ENCODE measurements around the gene VMP1.

- TF ChIP-seq ZNF785 (tag by site-specific recombination; IDR thresholded peaks at IDR 0.05) (no peak), CTCF (tag by site-specific recombination; IDR thresholded peaks at IDR 0.05) (no peak), ZNF10 (tag by site-specific recombination; IDR thresholded peaks at IDR 0.05) (no peak), ELK4 (IDR thresholded peaks at IDR 0.05; ENCODE audit: borderline replicate concordance, low read depth, low read length) (no peak), TSHZ1 (tag by site-specific recombination; IDR thresholded peaks at IDR 0.05; ENCODE audit: borderline replicate concordance) (no peak), KLF10 (tag by site-specific recombination; IDR thresholded peaks at IDR 0.05) (no peak), KLF16 (tag by site-specific recombination; IDR thresholded peaks at IDR 0.05) (no peak), ZNF501 (tag by site-specific recombination; IDR thresholded peaks at IDR 0.05) (no peak), ZBTB44 (tag by site-specific recombination; IDR thresholded peaks at IDR 0.05) (no peak), HOXC10 (CRISPR knock-in tag; IDR thresholded peaks at IDR 0.05) (no peak), ZNF623 (tag by site-specific recombination; IDR thresholded peaks at IDR 0.05) (no peak), YY1 (tag by site-specific recombination; IDR thresholded peaks at IDR 0.05) (no peak)
Measured at GRCh38 chr17:59825533-59826322, 118.3 kb downstream of the VMP1 start.
